Hepatic stellate cell (primary cell): ENCODE measurements around the gene COL24A1.
"Not testable (repeated sequence)": the region's sequence is repeated elsewhere in the genome, so short reads cannot be mapped to it uniquely, and the experiment has no call there.

Experiments used
- DNase-seq: peaks from one replicate; pipeline ENCODE4 v3.0.0; 2011; ENCODE audit warnings: low spot score

Gene COL24A1

DNA sequence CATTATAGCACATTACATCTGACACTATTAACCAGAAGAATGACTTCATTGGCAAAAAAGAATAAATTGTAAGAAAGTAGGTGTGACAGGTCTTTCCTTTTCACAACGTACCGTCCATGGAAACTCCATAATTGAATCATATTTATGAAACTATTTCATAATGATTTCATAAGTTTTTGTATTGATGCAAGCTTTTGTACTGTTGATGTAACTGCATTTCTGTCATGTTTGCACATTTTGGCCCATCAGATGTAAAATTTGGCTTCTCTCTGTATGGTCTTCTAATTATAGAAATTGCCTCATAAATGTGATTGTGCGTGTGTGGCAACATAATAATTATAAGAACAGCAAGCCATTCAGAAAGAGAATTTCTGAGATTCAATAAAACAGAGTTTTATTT lies 267.7 kb downstream of the COL24A1 start:
- DNase-seq: no peak

DNA sequence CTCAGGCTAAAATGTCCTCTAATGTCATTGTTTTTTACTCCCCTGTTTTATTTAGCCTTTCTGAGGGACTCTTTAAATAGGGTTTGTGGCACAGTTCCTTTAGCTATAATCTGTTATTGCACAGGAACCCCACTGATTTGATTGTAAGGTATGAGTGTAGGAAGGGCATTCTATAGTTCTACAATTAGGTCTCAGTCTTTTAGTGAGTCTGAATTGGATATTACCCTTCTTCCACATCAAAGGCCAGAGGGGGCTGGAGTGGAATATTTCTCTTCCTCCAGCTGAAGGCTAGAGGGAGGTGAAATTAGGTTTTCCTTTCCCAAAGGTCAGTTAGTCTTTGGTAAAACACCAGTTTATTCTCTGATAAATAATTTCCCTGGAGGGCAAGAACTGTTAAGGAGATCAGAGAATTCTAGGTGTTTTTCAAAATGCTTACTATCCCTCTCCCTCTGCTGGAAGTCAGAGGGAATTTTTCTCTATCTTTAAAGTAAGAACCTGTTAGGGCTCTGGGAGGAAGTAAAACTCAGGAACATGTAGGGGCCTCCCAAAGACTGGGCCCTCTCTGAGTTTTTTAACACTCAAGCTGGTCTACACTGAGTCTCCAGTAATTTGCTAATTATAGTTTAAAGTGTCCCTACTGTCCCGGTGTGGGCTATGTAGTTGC lies 272.1 kb downstream of the COL24A1 start:
- DNase-seq: peak; percentile 8

DNA sequence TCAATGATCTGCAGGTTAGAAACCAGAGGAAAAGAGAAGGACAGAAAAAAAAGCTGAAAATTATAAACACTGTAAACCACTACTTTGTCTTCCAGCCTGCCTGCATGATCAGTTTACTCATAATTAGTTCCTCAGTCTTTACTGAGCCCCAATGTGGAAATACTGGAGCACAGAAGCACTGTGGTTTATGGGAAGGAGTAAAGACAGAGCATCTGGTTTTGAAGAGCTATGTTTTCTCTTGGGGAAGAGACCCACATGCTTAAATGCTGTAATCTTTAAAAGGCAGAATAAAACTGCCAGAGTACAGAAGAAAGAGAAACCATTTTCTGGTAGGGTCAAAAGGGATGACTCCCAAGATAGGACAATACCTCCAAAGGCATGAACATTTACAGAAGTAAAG lies 289.4 kb downstream of the COL24A1 start:
- DNase-seq: no peak

DNA sequence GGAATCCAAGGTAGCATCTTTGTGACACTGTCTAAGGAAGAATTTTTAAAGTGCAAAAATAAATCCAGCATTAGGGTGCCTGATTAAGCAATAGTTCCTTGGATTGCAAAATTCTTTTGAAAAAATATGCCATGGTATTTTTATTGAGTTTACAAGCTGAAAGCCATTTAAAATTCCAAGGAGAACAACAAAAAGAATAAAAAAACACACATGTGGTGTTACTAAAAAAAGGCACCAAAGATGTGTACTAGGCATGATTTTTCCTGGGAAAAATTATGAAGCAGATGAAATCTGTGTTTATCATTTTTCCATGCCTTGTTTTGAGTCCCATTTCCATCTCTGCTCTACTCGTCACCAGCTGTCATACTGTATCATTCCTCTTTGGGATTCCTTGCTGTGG lies 291.4 kb downstream of the COL24A1 start:
- no peak for DNase-seq

DNA sequence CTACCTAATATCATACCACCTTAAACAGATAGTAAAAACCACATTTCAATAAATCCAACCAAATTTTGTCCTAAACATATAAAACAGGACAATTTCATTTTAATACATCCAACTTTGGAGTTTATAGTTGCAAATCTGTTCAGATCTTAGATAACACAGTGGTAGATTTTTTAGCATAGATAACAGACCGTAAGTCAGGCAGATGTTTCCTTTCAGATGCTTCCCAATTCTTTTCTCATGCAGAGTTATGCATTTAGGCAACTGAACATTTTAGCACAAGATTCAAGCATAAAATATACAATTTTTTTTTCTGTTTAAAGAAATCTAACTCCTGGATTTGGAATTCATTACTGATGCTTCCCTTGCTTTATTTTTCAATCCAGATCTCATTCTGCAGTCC lies 291.8 kb downstream of the COL24A1 start:
- DNase-seq: no peak

DNA sequence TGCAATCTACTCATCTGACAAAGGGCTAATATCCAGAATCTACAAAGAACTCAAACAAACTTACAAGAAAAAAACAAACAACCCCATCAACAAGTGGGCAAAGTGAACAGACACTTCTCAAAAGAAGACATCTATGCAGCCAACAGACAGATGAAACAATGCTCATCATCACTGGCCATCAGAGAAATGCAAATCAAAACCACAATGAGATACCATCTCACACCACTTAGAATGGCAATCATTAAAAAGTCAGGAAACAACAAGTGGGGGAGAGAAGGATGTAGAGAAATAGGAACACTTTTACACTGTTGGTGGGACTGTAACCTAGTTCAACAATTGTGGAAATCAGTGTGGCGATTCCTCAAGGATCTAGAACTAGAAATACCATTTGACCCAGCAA lies 292.9 kb downstream of the COL24A1 start:
- DNase-seq: not testable (repeated sequence)

DNA sequence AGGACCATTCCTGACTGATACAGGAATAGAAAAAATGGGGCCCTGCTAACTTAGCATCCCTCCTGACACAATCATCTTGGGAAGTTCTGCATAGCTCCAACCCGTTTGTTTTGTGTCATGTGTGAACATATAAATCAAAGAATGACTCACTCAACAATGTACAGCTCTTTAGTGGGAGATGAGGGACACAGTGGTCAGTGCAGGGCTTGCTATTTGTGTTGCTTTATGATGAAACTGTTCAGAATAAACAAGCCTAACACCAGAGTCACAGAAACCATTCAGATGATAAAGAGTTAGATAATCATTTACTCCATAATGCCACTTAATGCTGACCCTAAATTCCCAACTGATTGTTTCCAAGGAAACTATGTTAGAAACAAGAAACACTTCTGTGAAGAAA lies 294.1 kb downstream of the COL24A1 start:
- DNase-seq: no peak

DNA sequence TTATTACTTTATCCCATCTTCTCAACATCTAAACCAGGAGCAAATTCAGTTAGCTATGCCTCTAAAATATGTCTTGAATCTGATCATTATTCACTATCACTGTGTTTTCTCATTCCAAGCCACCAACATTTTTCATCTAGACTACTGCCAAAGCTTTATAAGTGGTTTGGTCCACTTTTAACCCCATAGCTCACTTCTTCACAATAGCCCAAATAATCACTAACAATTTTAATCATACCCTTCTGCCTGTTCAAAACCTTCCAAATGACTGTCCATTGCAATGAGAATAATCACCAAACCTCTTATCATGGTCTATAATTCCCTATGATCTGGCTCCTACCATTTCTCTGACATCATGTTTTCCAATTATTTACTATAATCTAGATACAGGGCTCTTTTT lies 298.6 kb downstream of the COL24A1 start:
- DNase-seq: no peak

DNA sequence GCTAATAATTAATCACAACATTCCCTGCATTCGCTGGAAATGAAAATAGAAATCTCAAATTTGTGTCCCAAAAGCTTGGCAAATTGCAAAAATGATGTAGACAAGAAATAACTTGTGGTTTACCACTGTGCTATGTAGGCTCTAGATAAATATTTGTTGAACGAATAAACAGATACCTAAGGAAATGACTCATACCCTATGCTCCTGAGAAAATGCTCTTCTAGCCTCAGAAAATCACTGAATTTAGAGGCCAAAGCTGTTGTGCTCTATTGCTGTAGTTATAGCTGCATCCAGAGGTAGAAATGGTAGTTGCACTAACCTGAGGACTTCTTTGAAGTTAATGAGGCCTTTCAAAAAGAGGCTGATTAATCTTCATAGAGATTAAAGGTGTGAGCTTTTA lies 306.3 kb downstream of the COL24A1 start:
- peak; percentile 18 for DNase-seq

DNA sequence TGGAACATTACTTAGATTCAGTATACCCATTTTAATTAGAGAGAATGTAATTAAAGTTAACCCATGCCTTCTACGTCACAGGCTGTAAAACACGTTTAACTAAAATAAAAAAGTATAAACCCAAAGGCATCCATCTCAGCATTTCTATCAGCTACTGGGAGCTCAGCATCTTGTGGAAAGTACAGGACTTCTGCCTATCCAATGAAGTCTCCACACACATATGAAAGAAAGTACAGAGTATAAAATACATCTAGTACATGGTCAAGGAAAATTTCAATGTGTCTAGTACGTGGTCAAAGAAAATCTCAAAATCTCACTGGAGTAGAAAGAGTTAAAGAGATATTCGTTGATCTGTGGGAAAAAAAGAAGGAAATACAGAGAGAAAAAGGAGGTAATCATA lies 306.9 kb downstream of the COL24A1 start:
- no peak for DNase-seq

DNA sequence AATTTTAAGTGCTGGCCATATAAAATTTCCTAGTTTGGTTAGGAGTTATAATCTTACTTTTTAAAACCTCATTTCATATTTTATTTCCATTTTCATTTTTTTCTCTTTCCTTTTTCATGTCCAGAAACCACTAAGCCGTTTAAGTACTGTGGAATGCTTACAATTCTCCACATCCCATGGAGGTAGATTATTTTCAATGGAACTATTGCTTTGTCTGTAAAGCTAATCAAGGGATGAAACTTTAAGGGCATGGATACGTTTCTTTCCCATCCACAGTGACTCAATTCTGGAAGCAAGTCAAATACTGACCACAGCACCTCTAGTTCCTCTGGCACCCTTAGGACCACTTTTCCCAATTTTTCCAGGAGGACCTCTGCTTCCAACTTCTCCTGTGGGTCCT lies 309.2 kb downstream of the COL24A1 start:
- DNase-seq: no peak

DNA sequence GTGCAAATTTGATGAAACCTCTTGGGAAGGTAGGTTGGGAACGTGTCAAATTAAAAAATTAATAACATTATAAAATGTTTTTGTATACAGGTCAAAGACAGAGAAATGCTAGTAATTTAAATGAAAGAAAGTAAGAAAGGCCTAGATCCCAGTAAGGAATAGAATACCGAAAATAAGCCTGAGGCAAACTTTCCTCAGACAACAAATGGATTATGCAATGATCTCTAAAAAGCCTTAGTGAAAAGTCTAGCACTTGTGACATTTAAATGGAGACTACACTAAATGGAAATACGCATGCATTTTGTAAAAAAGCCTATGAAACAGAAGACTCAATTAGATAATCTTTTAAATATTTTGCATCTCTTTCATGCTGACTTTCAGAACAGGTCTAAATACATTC lies 309.9 kb downstream of the COL24A1 start:
- no peak for DNase-seq

DNA sequence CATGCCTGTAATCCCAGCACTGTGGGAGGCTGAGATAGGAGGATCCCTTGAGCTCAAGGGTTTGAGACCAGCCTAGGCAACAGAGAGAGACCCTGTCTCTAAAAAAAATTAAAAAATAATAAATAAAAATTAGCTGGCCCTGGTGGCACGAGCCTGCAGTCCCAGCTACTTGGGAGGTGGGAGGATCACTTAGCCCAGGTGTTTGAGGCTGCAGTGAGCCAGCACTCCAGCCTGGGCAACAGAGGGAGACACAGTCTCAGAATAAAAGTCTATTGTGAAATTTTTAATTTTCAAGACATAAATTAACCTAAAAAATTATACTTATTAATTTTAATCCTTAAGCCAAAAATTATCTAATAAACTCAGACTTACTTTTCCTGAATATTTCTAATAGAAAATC lies 317.1 kb downstream of the COL24A1 start:
- no peak for DNase-seq

DNA sequence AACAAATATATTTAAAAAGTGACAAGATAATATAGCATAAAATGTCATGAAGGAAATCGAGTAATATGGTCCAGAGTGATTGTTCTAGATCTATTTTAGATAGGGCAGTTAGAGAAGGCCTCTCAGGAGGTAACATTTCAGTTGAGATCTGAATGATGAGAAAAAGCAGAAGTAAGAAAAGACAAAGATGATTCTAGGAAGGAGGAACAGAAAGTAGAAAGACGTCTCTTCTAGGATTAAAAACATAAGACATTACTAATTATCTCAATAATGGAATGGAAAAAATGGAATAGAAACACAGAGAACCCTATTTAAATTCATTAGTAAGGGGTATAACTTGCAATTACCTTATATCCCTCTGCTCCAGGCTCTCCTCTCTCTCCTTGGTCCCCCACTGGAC lies 318.3 kb downstream of the COL24A1 start:
- DNase-seq: no peak

DNA sequence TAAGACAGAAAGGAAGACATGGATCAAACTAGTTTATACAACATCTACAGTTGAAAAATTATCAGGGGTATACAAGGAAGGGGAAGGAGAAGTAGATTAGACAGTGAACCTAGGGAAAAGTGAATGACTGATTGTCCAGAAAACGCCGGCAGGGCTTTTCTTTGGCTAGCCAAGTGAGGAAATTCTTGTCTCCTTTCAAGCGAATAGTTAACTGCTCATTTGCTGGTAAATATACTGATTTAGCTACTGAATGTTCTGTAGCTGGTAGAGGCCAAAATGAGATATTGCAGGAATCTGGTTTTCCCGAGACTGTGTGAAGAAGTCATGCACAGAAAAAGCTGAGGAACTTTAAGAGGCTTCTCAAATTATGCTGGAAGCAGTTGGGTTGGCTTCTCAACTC lies 319.8 kb downstream of the COL24A1 start:
- DNase-seq: no peak

DNA sequence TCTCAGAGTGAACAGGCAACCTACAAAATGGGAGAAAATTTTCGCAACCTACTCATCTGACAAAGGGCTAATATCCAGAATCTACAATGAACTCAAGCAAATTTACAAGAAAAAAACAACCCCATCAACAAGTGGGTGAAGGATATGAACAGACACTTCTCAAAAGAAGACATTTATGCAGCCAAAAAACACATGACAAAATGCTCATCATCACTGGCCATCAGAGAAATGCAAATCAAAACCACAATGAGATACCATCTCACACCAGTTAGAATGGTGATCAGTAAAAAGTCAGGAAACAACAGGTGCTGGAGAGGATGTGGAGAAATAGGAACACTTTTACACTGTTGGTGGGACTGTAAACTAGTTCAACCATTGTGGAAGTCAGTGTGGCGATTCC lies 323.4 kb downstream of the COL24A1 start:
- DNase-seq: not testable (repeated sequence)

DNA sequence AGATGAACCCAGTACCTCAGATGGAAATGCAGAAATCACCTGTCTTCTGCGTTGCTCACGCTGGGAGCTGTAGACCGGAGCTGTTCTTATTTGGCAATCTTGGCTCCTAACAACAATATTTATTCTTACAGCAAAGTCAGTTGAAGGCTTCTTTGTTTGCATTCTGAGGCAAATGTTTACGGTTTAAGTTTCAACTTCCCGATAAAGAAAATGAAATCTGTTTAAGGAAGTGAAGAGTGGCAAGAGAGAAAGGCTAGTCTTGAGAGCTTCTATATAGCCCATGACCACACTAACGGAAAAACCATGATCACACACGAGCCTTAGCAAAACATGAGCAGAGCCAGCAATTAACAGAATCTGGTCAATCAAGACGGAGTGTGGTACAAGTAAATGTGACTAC lies 325.7 kb downstream of the COL24A1 start:
- DNase-seq: no peak

DNA sequence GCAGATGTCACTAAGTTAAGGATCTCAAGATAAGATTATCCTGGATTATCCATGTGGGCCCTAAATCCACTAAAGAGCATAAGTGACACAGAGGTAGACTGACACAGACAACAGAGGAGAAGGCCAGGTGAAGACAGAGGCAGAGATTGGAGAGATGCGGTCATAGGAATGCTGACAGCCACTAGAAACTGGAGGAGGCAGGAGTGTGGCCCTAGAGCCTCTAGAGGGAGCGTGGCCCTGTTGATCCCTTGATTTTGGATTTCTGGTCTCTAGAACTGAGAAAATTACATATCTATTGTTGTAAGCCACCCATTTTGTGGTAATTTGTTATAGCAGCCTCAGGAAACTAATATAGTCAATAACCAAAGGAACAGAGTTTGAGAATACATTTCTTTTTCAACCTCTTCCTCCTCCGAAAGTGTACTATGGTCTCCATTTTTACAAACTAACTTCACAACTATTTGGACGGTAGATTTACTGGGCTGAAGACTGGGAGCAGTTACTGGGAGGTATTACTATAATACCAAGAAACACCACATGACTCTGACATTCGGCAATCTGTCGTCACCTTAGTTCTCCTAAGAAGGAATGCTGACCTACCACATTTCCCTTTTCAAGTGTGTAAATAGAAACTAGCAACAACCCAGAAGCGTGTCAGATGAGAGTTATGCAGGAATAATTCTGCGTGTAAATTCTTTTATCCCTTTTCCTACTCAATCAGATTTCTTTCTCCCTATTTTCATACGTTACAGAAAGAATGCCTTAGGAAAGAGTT lies 332.3 kb downstream of the COL24A1 start:
- no peak for DNase-seq

DNA sequence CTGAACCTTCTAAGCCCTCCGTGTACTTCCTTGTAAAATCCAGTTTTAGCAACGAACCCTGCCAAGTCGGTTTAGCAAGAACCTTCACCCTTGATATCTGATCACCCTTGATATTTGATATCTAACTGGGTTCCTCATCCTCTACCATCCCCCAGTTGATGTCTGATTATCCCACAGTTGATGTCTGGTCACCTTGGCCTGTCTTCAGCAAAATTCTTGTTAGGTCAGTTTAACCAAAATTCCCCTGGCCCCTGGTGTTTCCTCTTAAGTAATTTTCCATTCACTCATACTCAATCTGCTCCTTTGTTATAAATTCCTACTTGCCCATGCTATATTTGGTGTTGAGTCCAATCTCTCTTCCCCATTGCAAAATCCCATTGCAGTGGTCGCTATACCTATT lies 333.9 kb downstream of the COL24A1 start:
- DNase-seq: no peak

DNA sequence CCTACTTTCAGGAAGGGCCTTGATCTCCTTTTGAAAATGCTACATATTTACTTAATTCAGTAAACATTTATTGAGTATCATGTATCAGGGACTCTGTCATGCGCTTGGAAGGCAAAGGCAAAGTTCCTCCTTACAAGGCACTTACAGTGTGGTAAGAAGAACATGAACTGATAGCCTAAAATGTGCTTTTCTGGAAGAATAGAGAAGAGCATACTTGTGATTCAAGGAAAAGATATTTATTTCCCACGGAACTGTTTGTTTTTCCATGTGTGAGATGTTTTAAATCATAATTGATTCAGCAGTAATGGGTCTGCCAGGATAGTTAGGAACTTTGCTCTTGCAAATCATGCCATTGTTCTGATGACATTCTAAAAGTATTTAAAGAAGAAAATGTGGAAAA lies 338.2 kb downstream of the COL24A1 start:
- peak; percentile 3 for DNase-seq

DNA sequence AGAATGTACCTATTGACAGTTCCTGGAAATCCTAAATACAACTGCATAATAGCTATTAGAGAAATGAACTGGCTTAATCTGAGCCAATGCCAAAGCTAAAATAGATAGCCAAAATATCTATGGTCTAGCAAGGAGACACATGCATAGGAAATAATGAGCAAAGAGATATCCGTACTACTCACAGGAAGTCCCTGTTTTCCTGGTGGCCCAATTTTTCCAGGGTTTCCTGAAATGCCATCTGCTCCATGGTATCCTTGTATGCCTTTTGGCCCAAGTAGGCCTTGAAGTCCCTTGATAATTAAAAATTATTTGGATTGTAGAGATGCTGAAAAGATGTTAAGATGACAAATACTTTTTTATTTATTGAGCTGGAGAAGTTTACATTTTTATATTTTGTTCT lies 340.0 kb downstream of the COL24A1 start:
- DNase-seq: no peak

DNA sequence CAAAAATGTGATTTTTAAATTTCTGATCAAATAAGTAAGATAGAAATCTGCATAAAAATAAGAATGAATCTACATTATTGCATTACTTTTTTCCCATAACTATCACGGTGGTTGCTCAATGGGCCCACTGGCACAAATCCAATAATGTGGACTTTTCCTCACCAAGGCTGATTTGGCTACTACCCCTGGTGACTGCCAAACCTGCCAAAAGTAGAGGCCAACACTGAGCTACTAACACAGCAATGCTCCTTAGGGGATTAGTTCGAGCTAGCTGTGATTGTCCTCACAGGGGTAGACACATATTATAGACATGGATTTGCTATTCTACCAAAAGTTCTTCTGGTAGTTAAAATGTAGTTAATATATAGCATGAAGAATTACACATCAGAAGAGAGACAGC lies 340.7 kb downstream of the COL24A1 start:
- DNase-seq: no peak

DNA sequence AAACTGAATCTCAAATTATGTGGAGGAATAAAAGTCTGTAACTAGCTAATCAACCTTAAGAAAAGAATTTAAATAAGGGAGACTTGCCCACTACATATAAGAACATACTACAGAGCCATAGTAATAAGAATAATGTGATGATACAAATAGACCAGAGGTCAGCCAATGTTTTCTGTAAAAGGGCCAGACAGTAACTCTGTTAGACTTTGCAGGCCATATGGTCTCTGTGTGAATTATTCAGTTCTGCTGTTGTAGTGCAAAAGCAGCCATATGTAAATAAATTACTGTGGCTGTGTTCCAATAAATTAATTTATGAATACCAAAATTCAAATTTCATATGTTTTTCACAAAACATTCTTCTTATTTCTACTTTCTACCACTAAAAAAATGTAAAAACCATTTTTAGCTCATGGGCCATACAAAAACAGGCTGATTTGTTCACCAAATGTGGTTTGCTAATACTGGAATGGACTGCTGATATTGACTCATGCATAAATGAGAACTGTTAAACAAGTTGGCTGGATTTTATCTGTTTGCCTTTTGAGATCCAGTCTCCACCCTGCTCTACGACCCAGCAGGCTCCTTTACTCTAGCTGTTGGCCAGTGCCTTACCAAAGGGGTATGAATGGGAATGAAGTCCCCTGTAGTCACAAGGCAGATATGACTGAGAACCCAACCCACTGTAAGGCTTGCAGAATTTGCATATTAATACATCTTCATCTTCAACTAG lies 350.2 kb downstream of the COL24A1 start:
- no peak for DNase-seq
